Left lung (tissue), 10 donors: ENCODE measurements around the gene PGM2L1. TPM values are rescaled to one million over a fixed set of nuclear protein-coding genes. Genes with fewer than 3 reads are reported as not detected.
A peak's percentile ranks its signal among the peaks of the same experiment; 100 is the strongest.

Source experiments
- ATAC-seq: fragments of 200-7000 bp; cut with Tn5 transposase; one replicate; pipeline ENCODE4 v1.9.1; 2020; ENCODE audit warnings: moderate library complexity
- DNase-seq, 4 donors: peaks; one replicate each; pipeline ENCODE4 v3.0.0-alpha.2; 2013 to 2020
- H3K27ac ChIP-seq, 2 donors: fragments of 200-600 bp; sonication (generic) in 1 of 2; one replicate each; pipeline versions ENCODE4 v1.5.0 to v1.8.0; 2020 to 2021
- H3K27me3 ChIP-seq, 2 donors: fragments of 200-600 bp; sonication (generic) in 1 of 2; one replicate each; pipeline versions ENCODE4 v1.5.0 to v1.8.0; 2020 to 2021
- H3K36me3 ChIP-seq, 2 donors: fragments of 200-600 bp; sonication (generic) in 1 of 2; one replicate each; pipeline versions ENCODE4 v1.5.0 to v1.8.0; 2020 to 2021
- H3K4me1 ChIP-seq, 2 donors: fragments of 200-600 bp; one replicate each; pipeline ENCODE4 v1.8.0; 2021
- H3K4me3 ChIP-seq, 2 donors: fragments of 200-600 bp; sonication (generic) in 1 of 2; one replicate each; pipeline versions ENCODE4 v1.5.0 to v1.8.0; 2020 to 2021; ENCODE audit warnings: mild to moderate bottlenecking in 1 of 2
- H3K9me3 ChIP-seq, 2 donors: fragments of 200-600 bp; sonication (generic) in 1 of 2; one replicate each; pipeline versions ENCODE4 v1.5.0 to v1.8.0; 2020 to 2021
- CTCF ChIP-seq, 2 donors: fragments of 200-600 bp; sonication (generic) in 1 of 2; IDR thresholded peaks; one replicate each; pipeline versions ENCODE4 v1.5.0 to v1.8.0; 2021; ENCODE audit warnings: antibody characterized with exemption in 2 of 2
- intact Hi-C, 2 donors: fragments of 100-400 bp; cut with DNase I; formaldehyde crosslinking; loops; one replicate each; pipeline versions ENCODE4 v1.11.2 to v1.14.2; 2022
- polyA plus RNA-seq, 6 donors: library from polyadenylated mRNA; unstranded; fragments of 120-200 nt; gene quantifications; one replicate each; pipeline ENCODE4 v1.2.1, GENCODE V29; 2013; ENCODE audit not compliant: insufficient read length in 6 of 6
- total RNA-seq, 2 donors: library from RNA; stranded (reverse); fragmentation: NEBNext Ultra II Directional; extraction: Animal tissue kit (Norgen Biotek cat#: 25700); gene quantifications; one replicate each; pipeline ENCODE4 v1.2.1, GENCODE V29; 2021
- donor health status: DM: no; HTN: yes; CAD: no.
- donor health status: DM: no; HTN: no; CAD: no.

PGM2L1 gene
- total and polyA plus RNA-seq, 8 donors = 4.8 to 12.2 (median 5.7) TPM

- Histone ChIP-seq H3K27me3 (no peaks in the 10 kb centered on the region), H3K4me3 (no peak overlapping the region), H3K36me3 (no peaks in the 10 kb centered on the region), H3K27ac (no peak overlapping the region), H3K4me1 (no peaks in the 10 kb centered on the region), H3K9me3 (no peaks in the 10 kb centered on the region)
- intact Hi-C loops = no loop called here
- TF ChIP-seq CTCF (IDR thresholded peaks at IDR 0.05) = no peak
- ATAC-seq = no peak
- no peak for DNase-seq
These were observed 7.5 kb downstream of the PGM2L1 start for GRCh38 chr11:74390697-74391096.

- no peak overlapping the region for H3K4me3 ChIP-seq
- H3K9me3 ChIP-seq = no peaks in the 10 kb centered on the region
- peak; percentile 93 for ATAC-seq
- intact Hi-C loops = loop anchor here in 1 of 2 donors (5.0 kb wide), 1 partner anchor 58 kb away; no protein-coding TSS in a partner anchor
- H3K27me3 ChIP-seq = no peaks in the 10 kb centered on the region
- DNase-seq = peak in 3 of 4 donors; percentile 31 to 61 (median 40)
- peak; percentile 58 to 73 for TF ChIP-seq CTCF (IDR thresholded peaks at IDR 0.05)
- H3K36me3 ChIP-seq = no peaks in the 10 kb centered on the region
- H3K4me1 ChIP-seq = no peaks in the 10 kb centered on the region
- no peak overlapping the region for H3K27ac ChIP-seq
These were observed 9.4 kb downstream of the PGM2L1 start for GRCh38 chr11:74388678-74389327.

GRCh38 chr11:74384641-74385040 is 13.6 kb downstream of the PGM2L1 start:
- TF ChIP-seq CTCF (IDR thresholded peaks at IDR 0.05) = no peak
- Histone ChIP-seq H3K9me3 (no peaks in the 10 kb centered on the region), H3K27me3 (no peaks in the 10 kb centered on the region), H3K4me1 (no peaks in the 10 kb centered on the region), H3K4me3 (no peak overlapping the region), H3K36me3 (no peaks in the 10 kb centered on the region), H3K27ac (no peak overlapping the region)
- DNase-seq = no peak
- no peak for ATAC-seq
- intact Hi-C loops = loop anchor here in 1 of 2 donors (5.0 kb wide), 1 partner anchor 63 kb away; no protein-coding TSS in a partner anchor

- H3K4me3 ChIP-seq = no peak overlapping the region
- no peaks in the 10 kb centered on the region for H3K9me3 ChIP-seq
- no peaks in the 10 kb centered on the region for H3K36me3 ChIP-seq
- intact Hi-C loops = no loop called here
- no peak overlapping the region for H3K27ac ChIP-seq
- no peak for DNase-seq
- H3K27me3 ChIP-seq = no peaks in the 10 kb centered on the region
- H3K4me1 ChIP-seq = no peaks in the 10 kb centered on the region
- TF ChIP-seq CTCF (IDR thresholded peaks at IDR 0.05) = no peak
- no peak for ATAC-seq
These were observed 17.3 kb downstream of the PGM2L1 start for GRCh38 chr11:74380746-74381439.

- no peak for DNase-seq
- H3K4me3 ChIP-seq = no peak overlapping the region
- H3K36me3 ChIP-seq = no peaks in the 10 kb centered on the region
- no peak overlapping the region for H3K27ac ChIP-seq
- H3K4me1 ChIP-seq = no peaks in the 10 kb centered on the region
- no peak for TF ChIP-seq CTCF (IDR thresholded peaks at IDR 0.05)
- intact Hi-C loops = no loop called here
- no peak for ATAC-seq
- no peaks in the 10 kb centered on the region for H3K27me3 ChIP-seq
- no peaks in the 10 kb centered on the region for H3K9me3 ChIP-seq
These were observed 20.5 kb downstream of the PGM2L1 start for GRCh38 chr11:74377689-74378088.
